SU-DHL-6 (cell line): ENCODE measurements around the gene DISP3.

Experiments used
- H2AFZ ChIP-seq: fragments of 200-600 bp; sonication (generic); 2 replicates; pipeline ENCODE4 v1.6.1; 2014; ENCODE audit warnings: low read depth, mild to moderate bottlenecking, moderate library complexity, mixed read lengths, antibody characterized with exemption, low read length; ENCODE audit not compliant: severe bottlenecking
- H3F3A ChIP-seq: fragments of 200-600 bp; shearing (Covaris generic); 2 replicates; pipeline ENCODE4 v1.6.0; 2016; ENCODE audit warnings: antibody characterized with exemption, mild to moderate bottlenecking; ENCODE audit not compliant: insufficient read depth
- H3K27ac ChIP-seq: fragments of 200-600 bp; sonication (generic); 2 replicates; pipeline ENCODE4 v1.5.1; 2016; ENCODE audit warnings: low read depth, mild to moderate bottlenecking, low read length, moderate library complexity, mixed read lengths
- H3K27me3 ChIP-seq: fragments of 200-600 bp; sonication (generic), shearing (Covaris generic); 2 replicates; pipeline ENCODE4 v1.6.0; 2014; ENCODE audit warnings: mild to moderate bottlenecking, low read length
- H3K36me3 ChIP-seq: fragments of 200-600 bp; sonication (generic); 2 replicates; pipeline ENCODE4 v1.6.1; 2014; ENCODE audit warnings: mild to moderate bottlenecking, low read length, mixed read lengths
- H3K4me2 ChIP-seq: fragments of 300-600, 200-600 bp; shearing (Covaris generic), sonication (generic); 2 replicates; pipeline ENCODE4 v1.6.0; 2014; ENCODE audit warnings: low read length, low read depth, mild to moderate bottlenecking; ENCODE audit not compliant: poor library complexity, severe bottlenecking
- H3K4me3 ChIP-seq: fragments of 200-600 bp; sonication (generic); 2 replicates; pipeline ENCODE4 v1.5.1; 2014; ENCODE audit warnings: antibody characterized with exemption, low read length, mild to moderate bottlenecking, mixed read lengths; ENCODE audit not compliant: insufficient read depth, poor library complexity, severe bottlenecking
- H3K79me2 ChIP-seq: fragments of 200-600 bp; sonication (generic); 2 replicates; pipeline ENCODE4 v1.6.1; 2014; ENCODE audit warnings: mild to moderate bottlenecking, low read length, moderate library complexity; ENCODE audit not compliant: insufficient read depth
- H3K9ac ChIP-seq: fragments of 200-600 bp; sonication (generic); 2 replicates; pipeline ENCODE4 v1.7.0; 2014; ENCODE audit warnings: mild to moderate bottlenecking, low read length
- H3K9me2 ChIP-seq: fragments of 200-600 bp; sonication (generic); replicated peaks from 2 replicates; pipeline ENCODE4 v1.6.1; 2014; ENCODE audit warnings: low read length; ENCODE audit not compliant: insufficient read depth
- H3K9me3 ChIP-seq: fragments of 200-600 bp; sonication (generic); 2 replicates; pipeline ENCODE4 v1.6.1; 2014; ENCODE audit warnings: low read length, mixed read lengths; ENCODE audit not compliant: insufficient read depth
- H4K20me1 ChIP-seq: fragments of 200-600 bp; sonication (generic); 2 replicates; pipeline ENCODE4 v1.6.1; 2014; ENCODE audit warnings: low read depth, mild to moderate bottlenecking, antibody characterized with exemption, low read length, moderate library complexity, mixed read lengths
- EZH2phosphoT487 ChIP-seq: fragments of 200-600 bp; sonication (generic), shearing (Covaris generic); conservative IDR thresholded peaks from 2 replicates; pipeline ENCODE4 v1.6.1; 2018; ENCODE audit warnings: mild to moderate bottlenecking, antibody characterized with exemption, low read length, moderate library complexity, mixed read lengths
- TF ChIP-seq, protein P1 (sequence below): fragments of 200-600 bp; sonication (generic); IDR thresholded peaks from one replicate; pipeline ENCODE4 v1.5.1; 2017; ENCODE audit warnings: antibody characterized with exemption, mild to moderate bottlenecking, low read length, moderate library complexity; ENCODE audit not compliant: insufficient read depth, poor library complexity, severe bottlenecking

Gene DISP3

DNA sequence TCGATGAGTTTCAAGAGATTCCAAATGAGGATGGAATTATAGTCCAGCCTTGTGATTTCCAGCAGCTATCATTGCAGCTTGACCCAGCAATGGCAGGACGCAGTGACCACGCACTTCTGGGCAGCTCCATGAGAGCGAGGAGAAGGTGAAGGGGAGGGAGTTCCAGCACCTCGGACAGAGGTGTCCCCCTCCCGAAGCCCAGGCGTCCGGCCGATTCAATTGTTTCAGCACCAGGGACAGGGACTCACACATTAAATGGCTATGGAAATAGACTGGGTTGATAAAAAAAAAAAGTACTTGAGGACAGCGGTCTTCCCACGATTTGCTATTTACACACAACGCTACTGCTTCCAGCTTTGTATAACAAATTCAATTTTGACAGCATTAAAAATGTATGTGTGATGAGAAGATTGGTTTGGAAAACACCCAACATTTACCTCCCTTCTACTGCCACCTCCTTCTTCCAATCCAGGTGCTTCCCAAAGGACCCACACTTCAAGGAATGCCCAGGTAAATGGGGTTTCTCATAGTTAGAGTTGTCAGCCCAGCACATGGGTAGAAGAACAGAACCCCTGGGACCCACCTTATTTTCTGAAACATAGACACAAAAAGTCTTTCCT lies 71.8 kb downstream of the DISP3 start:
- Histone ChIP-seq H3K4me3 (no peak overlapping the region), H3K79me2 (no peaks in the 10 kb centered on the region), H3K27me3 (no peaks in the 10 kb centered on the region), H4K20me1 (no peaks in the 10 kb centered on the region), H3K36me3 (no peaks in the 10 kb centered on the region), H3K9ac (no peak overlapping the region), H3K9me2 (no peaks in the 10 kb centered on the region), H3K9me3 (no peaks in the 10 kb centered on the region), H3K27ac (no peak overlapping the region), H3F3A (no peaks in the 10 kb centered on the region), H2AFZ (no peak overlapping the region), H3K4me2 (no peak overlapping the region)
- TF ChIP-seq EZH2phosphoT487: no peak
- TF ChIP-seq, protein P1, sequence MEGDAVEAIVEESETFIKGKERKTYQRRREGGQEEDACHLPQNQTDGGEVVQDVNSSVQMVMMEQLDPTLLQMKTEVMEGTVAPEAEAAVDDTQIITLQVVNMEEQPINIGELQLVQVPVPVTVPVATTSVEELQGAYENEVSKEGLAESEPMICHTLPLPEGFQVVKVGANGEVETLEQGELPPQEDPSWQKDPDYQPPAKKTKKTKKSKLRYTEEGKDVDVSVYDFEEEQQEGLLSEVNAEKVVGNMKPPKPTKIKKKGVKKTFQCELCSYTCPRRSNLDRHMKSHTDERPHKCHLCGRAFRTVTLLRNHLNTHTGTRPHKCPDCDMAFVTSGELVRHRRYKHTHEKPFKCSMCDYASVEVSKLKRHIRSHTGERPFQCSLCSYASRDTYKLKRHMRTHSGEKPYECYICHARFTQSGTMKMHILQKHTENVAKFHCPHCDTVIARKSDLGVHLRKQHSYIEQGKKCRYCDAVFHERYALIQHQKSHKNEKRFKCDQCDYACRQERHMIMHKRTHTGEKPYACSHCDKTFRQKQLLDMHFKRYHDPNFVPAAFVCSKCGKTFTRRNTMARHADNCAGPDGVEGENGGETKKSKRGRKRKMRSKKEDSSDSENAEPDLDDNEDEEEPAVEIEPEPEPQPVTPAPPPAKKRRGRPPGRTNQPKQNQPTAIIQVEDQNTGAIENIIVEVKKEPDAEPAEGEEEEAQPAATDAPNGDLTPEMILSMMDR: no peak

DNA sequence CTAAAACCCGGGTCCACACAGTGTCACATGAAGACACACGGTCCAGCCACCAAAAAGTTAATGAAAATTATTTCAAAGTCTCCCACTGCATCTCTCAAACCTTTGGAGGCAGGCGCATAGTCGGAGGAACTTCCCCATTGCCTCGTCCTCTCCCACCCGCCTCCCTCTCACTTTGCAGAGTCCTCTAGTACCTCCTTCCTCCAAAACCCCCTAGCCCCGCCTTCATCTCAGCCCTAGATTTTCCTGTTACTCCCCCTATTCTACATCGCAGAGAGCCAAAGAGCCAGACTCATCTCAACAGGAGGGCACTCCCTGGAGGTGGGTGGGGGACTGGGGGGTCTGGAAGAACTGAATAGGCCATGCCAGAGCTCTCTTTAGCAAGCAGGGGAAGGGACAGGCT lies 79.3 kb downstream of the DISP3 start:
- no peak overlapping the region for H3K4me2 ChIP-seq
- no peaks in the 10 kb centered on the region for H3K9me2 ChIP-seq

DNA sequence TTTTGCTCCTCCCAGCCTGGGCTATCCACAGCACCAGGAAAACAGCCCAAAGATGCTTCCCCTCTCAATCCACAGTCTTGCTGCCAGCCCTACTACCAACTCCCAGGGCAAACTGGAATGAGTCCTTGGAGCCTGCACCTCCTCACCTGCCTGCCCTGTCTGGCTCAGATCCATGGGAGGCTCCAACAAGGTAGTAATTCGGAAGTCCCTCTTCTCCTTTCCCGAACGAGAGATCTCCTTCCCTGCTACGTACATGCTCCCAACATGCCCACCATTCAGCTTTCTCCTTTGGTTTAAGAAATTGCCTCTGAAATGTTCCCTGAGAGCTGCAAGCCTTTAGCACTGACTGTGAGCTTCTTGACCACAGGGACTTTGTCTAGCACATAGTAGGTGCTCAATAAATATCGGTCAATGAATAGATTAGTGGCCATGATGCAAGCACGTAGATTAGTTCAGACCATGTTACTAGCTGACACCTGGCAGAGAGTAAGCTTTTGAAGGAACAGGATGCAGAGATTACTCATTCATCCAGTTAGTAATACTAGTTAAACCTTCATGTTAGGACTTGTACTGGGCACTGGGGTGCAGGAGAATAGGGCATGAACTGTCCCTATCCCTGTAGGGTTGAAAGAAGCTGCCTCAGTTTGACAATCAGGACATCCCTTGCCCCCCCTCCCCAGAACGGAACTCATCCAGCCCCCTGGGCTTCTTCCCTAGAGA lies 80.1 kb downstream of the DISP3 start:
- no peak overlapping the region for H3K4me3 ChIP-seq
- no peaks in the 10 kb centered on the region for H3K9me3 ChIP-seq
- no peak for TF ChIP-seq EZH2phosphoT487
- TF ChIP-seq, protein P1: no peak
- no peak overlapping the region for H2AFZ ChIP-seq
- H3K9me2 ChIP-seq: no peaks in the 10 kb centered on the region
- H3K27ac ChIP-seq: no peak overlapping the region
- H3K27me3 ChIP-seq: no peaks in the 10 kb centered on the region
- H3K4me2 ChIP-seq: no peak overlapping the region
- H3K9ac ChIP-seq: no peak overlapping the region
- no peaks in the 10 kb centered on the region for H3K79me2 ChIP-seq
- no peaks in the 10 kb centered on the region for H4K20me1 ChIP-seq
- no peaks in the 10 kb centered on the region for H3K36me3 ChIP-seq
- H3F3A ChIP-seq: no peaks in the 10 kb centered on the region

More for the DNA sequence above, 79.3 kb downstream of the DISP3 start:
- no peak overlapping the region for H3K9ac ChIP-seq
- H3F3A ChIP-seq: no peaks in the 10 kb centered on the region
- H3K4me3 ChIP-seq: no peak overlapping the region
- H3K36me3 ChIP-seq: no peaks in the 10 kb centered on the region
- H4K20me1 ChIP-seq: no peaks in the 10 kb centered on the region
- no peaks in the 10 kb centered on the region for H3K79me2 ChIP-seq
- H3K9me3 ChIP-seq: no peaks in the 10 kb centered on the region
- H3K27me3 ChIP-seq: no peaks in the 10 kb centered on the region
- TF ChIP-seq EZH2phosphoT487: no peak
- TF ChIP-seq, protein P1: no peak
- H3K27ac ChIP-seq: no peak overlapping the region
- no peak overlapping the region for H2AFZ ChIP-seq
